GM23338 (cell line): Measurements from ENCODE around the gene ADGRL3. TPM values are rescaled to one million over a fixed set of nuclear protein-coding genes. Genes with fewer than 3 reads are reported as not detected.

Source experiments
- ATAC-seq: fragments of 200-7000 bp; cut with Tn5 transposase; 3 replicates; pipeline ENCODE4 v1.9.1; 2020
- DNase-seq: peaks from one replicate; pipeline ENCODE4 v3.0.0-alpha.2; 2015; ENCODE audit warnings: low spot score
- H2AFZ ChIP-seq: fragments of 200-600 bp; sonication (generic); 2 replicates; pipeline ENCODE4 v1.8.0; 2016; ENCODE audit warnings: antibody characterized with exemption, mild to moderate bottlenecking, moderate library complexity
- H3F3A ChIP-seq: fragments of 200-600 bp; sonication (generic); replicated peaks from 2 replicates; pipeline ENCODE4 v1.8.0; 2017; ENCODE audit warnings: antibody characterized with exemption, mixed run types, low read depth
- H3K27ac ChIP-seq: fragments of 200-600 bp; sonication (generic); 2 replicates; pipeline ENCODE4 v1.6.1; 2016; ENCODE audit warnings: low read depth
- H3K27me3 ChIP-seq: fragments of 200-600 bp; sonication (generic); 2 replicates; pipeline ENCODE4 v1.8.0; 2016; ENCODE audit warnings: mild to moderate bottlenecking, mixed run types, moderate library complexity; ENCODE audit not compliant: insufficient read depth
- H3K36me3 ChIP-seq: fragments of 200-600 bp; sonication (generic); 2 replicates; pipeline ENCODE4 v1.8.0; 2016; ENCODE audit warnings: mild to moderate bottlenecking; ENCODE audit not compliant: insufficient read depth
- H3K4me1 ChIP-seq: fragments of 200-600 bp; sonication (generic); 2 replicates; pipeline ENCODE4 v1.8.0; 2016; ENCODE audit warnings: mild to moderate bottlenecking, moderate library complexity; ENCODE audit not compliant: insufficient read depth
- H3K4me2 ChIP-seq: fragments of 200-600 bp; sonication (generic); 2 replicates; pipeline ENCODE4 v1.7.1; 2017; ENCODE audit warnings: mixed run types
- H3K4me3 ChIP-seq: fragments of 200-600 bp; sonication (generic); 2 replicates; pipeline ENCODE4 v1.6.1; 2016; ENCODE audit warnings: mixed run types
- H3K79me2 ChIP-seq: fragments of 200-600 bp; sonication (generic); replicated peaks from 2 replicates; pipeline ENCODE4 v1.8.0; 2017; ENCODE audit warnings: mild to moderate bottlenecking; ENCODE audit not compliant: insufficient read depth
- H3K9me2 ChIP-seq: fragments of 200-600 bp; sonication (generic); 2 replicates; pipeline ENCODE4 v1.8.0; 2017; ENCODE audit not compliant: insufficient read depth
- H4K20me1 ChIP-seq: fragments of 200-600 bp; sonication (generic); replicated peaks from 2 replicates; pipeline ENCODE4 v1.8.0; 2017; ENCODE audit warnings: mild to moderate bottlenecking; ENCODE audit not compliant: insufficient read depth
- H3K27ac Mint-ChIP-seq: 2 replicates; pipeline ENCODE4 v1.8.0; 2020; ENCODE audit warnings: inconsistent platforms, mild to moderate bottlenecking, moderate library complexity, mixed read lengths
- H3K27me3 Mint-ChIP-seq: 3 replicates; pipeline ENCODE4 v1.8.0; 2022; ENCODE audit warnings: low read depth, mild to moderate bottlenecking, moderate library complexity, mixed read lengths, inconsistent platforms; ENCODE audit not compliant: insufficient read depth, poor library complexity
- H3K36me3 Mint-ChIP-seq: 3 replicates; pipeline ENCODE4 v1.8.0; 2021; ENCODE audit warnings: low read depth, mild to moderate bottlenecking, inconsistent platforms, moderate library complexity, mixed read lengths
- H3K4me1 Mint-ChIP-seq: 3 replicates; pipeline ENCODE4 v1.8.0; 2020; ENCODE audit warnings: mild to moderate bottlenecking, inconsistent platforms, mixed read lengths
- H3K4me3 Mint-ChIP-seq: 3 replicates; pipeline ENCODE4 v1.8.0; 2021; ENCODE audit warnings: moderate library complexity, mild to moderate bottlenecking, inconsistent platforms, mixed read lengths
- H3K9me3 Mint-ChIP-seq: 3 replicates; pipeline ENCODE4 v1.8.0; 2020; ENCODE audit warnings: moderate library complexity, mild to moderate bottlenecking, inconsistent platforms, mixed read lengths
- CREB1 ChIP-seq: fragments of 250-450 bp; sonication (Bioruptor Pico); IDR thresholded peaks from 2 replicates; pipeline ENCODE4 v1.5.0; 2020; ENCODE audit warnings: low read depth, mild to moderate bottlenecking, moderate library complexity
- EZH2 ChIP-seq: fragments of 200-600 bp; sonication (generic); IDR thresholded peaks from one replicate; pipeline ENCODE4 v1.8.0; 2017; ENCODE audit warnings: antibody characterized with exemption, mild to moderate bottlenecking, low read depth; ENCODE audit not compliant: unreplicated experiment
- EZH2phosphoT487 ChIP-seq: fragments of 200-600 bp; sonication (generic); IDR thresholded peaks from one replicate; pipeline ENCODE4 v1.8.1; 2018; ENCODE audit warnings: antibody characterized with exemption; ENCODE audit not compliant: unreplicated experiment
- JUNB ChIP-seq: IDR thresholded peaks from one replicate; pipeline ENCODE4 v1.6.1; 2016; ENCODE audit warnings: antibody characterized with exemption; ENCODE audit not compliant: unreplicated experiment
- NANOG ChIP-seq: IDR thresholded peaks from 2 replicates; pipeline ENCODE4 v1.6.1; 2016; ENCODE audit warnings: antibody characterized with exemption, borderline replicate concordance
- POLR2AphosphoS5 ChIP-seq: IDR thresholded peaks from 2 replicates; pipeline ENCODE4 v1.6.1; 2016; ENCODE audit warnings: antibody characterized with exemption, low read depth
- STAT1 ChIP-seq: IDR thresholded peaks from one replicate; pipeline ENCODE4 v1.6.1; 2016; ENCODE audit warnings: antibody characterized with exemption; ENCODE audit not compliant: unreplicated experiment
- ZNF114 ChIP-seq: fragments of 250-450 bp; sonication (Bioruptor Pico); IDR thresholded peaks from 2 replicates; pipeline ENCODE4 v1.5.0; 2020; ENCODE audit warnings: mild to moderate bottlenecking, moderate library complexity
- ZNF331 ChIP-seq: fragments of 250-450 bp; sonication (Bioruptor Pico); IDR thresholded peaks from 2 replicates; pipeline ENCODE4 v1.5.0; 2020; ENCODE audit warnings: low read depth, mild to moderate bottlenecking, moderate library complexity
- polyA plus RNA-seq: library from polyadenylated mRNA; unstranded; fragments of >200 nt; fragmentation: Nextera tagmentation; extraction: Ambion mirVana; gene quantifications from 2 replicates; pipeline ENCODE4 v1.2.1, GENCODE V29; 2016
- total RNA-seq: library from RNA; depleted of rRNA; stranded (reverse); fragments of >200 nt; shearing (Covaris generic); gene quantifications from 2 replicates; pipeline ENCODE4 v1.2.3, GENCODE V29; 2014
- TF ChIP-seq, protein P1 (sequence below): fragments of 250-450 bp; sonication (Bioruptor Pico); IDR thresholded peaks from 2 replicates; pipeline ENCODE4 v1.5.0; 2020; ENCODE audit warnings: mild to moderate bottlenecking, moderate library complexity
- TF ChIP-seq, protein P2 (sequence below): IDR thresholded peaks from 2 replicates; pipeline ENCODE4 v1.6.1; 2016; ENCODE audit warnings: antibody characterized with exemption
- TF ChIP-seq, protein P3 (sequence below), 2 experiments: fragments of 200-600 bp in 1 of 2; sonication (generic) in 1 of 2; conservative IDR thresholded peaks; 2 replicates each; pipeline versions ENCODE4 v1.5.1 to v1.6.1; 2016 to 2017; ENCODE audit warnings: antibody characterized with exemption in 2 of 2, low read depth in 2 of 2, mild to moderate bottlenecking in 2 of 2, moderate library complexity in 1 of 2

Gene ADGRL3
- total and polyA plus RNA-seq, 2 experiments from 2014 or later: 9.7 to 16.5 TPM

DNA sequence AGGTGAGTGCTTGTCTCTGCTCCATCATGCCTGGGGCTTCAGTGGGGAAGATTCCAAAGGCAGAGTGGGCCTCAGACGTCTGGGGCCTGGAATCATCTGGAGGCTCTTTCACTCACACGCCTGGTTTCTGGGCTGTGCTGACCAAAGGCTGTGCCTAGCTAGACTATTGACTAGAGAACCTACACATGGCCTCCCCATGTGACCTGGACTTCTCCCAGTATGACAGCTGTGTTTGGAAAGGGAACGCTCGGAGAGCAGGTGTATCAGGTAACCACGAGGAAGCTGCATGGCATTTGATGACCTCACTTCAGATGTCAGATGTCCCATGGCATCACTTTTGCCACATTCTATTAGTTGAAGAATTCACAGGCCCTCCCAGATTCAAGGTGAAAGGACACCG is 51.0 kb downstream of the ADGRL3 start (continued):
- no peak for TF ChIP-seq STAT1
- TF ChIP-seq, protein P1, sequence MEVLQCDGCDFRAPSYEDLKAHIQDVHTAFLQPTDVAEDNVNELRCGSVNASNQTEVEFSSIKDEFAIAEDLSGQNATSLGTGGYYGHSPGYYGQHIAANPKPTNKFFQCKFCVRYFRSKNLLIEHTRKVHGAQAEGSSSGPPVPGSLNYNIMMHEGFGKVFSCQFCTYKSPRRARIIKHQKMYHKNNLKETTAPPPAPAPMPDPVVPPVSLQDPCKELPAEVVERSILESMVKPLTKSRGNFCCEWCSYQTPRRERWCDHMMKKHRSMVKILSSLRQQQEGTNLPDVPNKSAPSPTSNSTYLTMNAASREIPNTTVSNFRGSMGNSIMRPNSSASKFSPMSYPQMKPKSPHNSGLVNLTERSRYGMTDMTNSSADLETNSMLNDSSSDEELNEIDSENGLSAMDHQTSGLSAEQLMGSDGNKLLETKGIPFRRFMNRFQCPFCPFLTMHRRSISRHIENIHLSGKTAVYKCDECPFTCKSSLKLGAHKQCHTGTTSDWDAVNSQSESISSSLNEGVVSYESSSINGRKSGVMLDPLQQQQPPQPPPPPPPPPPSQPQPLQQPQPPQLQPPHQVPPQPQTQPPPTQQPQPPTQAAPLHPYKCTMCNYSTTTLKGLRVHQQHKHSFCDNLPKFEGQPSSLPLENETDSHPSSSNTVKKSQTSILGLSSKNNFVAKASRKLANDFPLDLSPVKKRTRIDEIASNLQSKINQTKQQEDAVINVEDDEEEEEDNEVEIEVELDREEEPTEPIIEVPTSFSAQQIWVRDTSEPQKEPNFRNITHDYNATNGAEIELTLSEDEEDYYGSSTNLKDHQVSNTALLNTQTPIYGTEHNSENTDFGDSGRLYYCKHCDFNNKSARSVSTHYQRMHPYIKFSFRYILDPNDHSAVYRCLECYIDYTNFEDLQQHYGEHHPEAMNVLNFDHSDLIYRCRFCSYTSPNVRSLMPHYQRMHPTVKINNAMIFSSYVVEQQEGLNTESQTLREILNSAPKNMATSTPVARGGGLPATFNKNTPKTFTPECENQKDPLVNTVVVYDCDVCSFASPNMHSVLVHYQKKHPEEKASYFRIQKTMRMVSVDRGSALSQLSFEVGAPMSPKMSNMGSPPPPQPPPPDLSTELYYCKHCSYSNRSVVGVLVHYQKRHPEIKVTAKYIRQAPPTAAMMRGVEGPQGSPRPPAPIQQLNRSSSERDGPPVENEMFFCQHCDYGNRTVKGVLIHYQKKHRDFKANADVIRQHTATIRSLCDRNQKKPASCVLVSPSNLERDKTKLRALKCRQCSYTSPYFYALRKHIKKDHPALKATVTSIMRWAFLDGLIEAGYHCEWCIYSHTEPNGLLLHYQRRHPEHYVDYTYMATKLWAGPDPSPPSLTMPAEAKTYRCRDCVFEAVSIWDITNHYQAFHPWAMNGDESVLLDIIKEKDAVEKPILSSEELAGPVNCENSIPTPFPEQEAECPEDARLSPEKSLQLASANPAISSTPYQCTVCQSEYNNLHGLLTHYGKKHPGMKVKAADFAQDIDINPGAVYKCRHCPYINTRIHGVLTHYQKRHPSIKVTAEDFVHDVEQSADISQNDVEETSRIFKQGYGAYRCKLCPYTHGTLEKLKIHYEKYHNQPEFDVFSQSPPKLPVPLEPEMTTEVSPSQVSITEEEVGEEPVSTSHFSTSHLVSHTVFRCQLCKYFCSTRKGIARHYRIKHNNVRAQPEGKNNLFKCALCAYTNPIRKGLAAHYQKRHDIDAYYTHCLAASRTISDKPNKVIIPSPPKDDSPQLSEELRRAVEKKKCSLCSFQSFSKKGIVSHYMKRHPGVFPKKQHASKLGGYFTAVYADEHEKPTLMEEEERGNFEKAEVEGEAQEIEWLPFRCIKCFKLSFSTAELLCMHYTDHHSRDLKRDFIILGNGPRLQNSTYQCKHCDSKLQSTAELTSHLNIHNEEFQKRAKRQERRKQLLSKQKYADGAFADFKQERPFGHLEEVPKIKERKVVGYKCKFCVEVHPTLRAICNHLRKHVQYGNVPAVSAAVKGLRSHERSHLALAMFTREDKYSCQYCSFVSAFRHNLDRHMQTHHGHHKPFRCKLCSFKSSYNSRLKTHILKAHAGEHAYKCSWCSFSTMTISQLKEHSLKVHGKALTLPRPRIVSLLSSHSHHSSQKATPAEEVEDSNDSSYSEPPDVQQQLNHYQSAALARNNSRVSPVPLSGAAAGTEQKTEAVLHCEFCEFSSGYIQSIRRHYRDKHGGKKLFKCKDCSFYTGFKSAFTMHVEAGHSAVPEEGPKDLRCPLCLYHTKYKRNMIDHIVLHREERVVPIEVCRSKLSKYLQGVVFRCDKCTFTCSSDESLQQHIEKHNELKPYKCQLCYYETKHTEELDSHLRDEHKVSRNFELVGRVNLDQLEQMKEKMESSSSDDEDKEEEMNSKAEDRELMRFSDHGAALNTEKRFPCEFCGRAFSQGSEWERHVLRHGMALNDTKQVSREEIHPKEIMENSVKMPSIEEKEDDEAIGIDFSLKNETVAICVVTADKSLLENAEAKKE (CRISPR knock-in tag): no peak
- TF ChIP-seq ZNF331 (CRISPR knock-in tag): no peak

DNA sequence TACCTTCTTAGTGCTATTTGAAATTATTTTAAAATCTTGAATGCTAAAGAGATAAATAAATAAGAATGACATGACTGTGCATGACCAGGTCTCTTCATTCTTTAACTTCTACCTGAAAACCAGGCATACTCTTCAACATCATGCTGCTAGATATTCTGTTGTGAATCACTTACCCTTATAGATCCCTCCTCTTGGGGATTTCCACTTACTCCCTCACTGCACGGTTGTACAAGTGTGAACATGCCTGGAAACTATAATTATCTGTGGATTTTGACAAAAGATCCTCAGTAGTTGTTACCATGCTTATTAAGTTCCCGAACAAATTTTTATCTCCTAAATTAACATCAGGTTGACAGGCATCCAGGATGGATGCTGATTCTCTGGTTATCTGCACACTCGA is 54.3 kb downstream of the ADGRL3 start:
- Histone ChIP-seq H3K4me2 (no peak overlapping the region), H3K79me2 (peaks cover 9% of the 10 kb centered on the region), H3K27ac (no peak overlapping the region), H3K4me3 (no peak overlapping the region), H3K4me1 (peaks cover 19% of the 10 kb centered on the region; the same call in 1 of the 2 replicates), H3F3A (no peaks in the 10 kb centered on the region), H2AFZ (no peak overlapping the region), H3K9me2 (no peaks in the 10 kb centered on the region), H3K27me3 (no peaks in the 10 kb centered on the region), H4K20me1 (no peaks in the 10 kb centered on the region), H3K36me3 (no peaks in the 10 kb centered on the region)
- Mint-ChIP-seq H3K4me1 (peaks cover 32% of the 10 kb centered on the region), H3K27me3 (no peaks in the 10 kb centered on the region), H3K9me3 (no peaks in the 10 kb centered on the region), H3K36me3 (0 out of 3 replicates have a peak, but pooled peaks cover 3% of the 10 kb centered on the region), H3K4me3 (no peak overlapping the region), H3K27ac (no peak overlapping the region)
- DNase-seq (no peak), ATAC-seq (no peak)
- no peak for TF ChIP-seq POLR2AphosphoS5
- TF ChIP-seq, protein P2, sequence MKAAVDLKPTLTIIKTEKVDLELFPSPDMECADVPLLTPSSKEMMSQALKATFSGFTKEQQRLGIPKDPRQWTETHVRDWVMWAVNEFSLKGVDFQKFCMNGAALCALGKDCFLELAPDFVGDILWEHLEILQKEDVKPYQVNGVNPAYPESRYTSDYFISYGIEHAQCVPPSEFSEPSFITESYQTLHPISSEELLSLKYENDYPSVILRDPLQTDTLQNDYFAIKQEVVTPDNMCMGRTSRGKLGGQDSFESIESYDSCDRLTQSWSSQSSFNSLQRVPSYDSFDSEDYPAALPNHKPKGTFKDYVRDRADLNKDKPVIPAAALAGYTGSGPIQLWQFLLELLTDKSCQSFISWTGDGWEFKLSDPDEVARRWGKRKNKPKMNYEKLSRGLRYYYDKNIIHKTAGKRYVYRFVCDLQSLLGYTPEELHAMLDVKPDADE: no peak
- no peak for TF ChIP-seq JUNB
- TF ChIP-seq, protein P3, sequence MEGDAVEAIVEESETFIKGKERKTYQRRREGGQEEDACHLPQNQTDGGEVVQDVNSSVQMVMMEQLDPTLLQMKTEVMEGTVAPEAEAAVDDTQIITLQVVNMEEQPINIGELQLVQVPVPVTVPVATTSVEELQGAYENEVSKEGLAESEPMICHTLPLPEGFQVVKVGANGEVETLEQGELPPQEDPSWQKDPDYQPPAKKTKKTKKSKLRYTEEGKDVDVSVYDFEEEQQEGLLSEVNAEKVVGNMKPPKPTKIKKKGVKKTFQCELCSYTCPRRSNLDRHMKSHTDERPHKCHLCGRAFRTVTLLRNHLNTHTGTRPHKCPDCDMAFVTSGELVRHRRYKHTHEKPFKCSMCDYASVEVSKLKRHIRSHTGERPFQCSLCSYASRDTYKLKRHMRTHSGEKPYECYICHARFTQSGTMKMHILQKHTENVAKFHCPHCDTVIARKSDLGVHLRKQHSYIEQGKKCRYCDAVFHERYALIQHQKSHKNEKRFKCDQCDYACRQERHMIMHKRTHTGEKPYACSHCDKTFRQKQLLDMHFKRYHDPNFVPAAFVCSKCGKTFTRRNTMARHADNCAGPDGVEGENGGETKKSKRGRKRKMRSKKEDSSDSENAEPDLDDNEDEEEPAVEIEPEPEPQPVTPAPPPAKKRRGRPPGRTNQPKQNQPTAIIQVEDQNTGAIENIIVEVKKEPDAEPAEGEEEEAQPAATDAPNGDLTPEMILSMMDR (conservative IDR thresholded peaks at IDR 0.05; ENCODE audit: low read depth in 2 of 2): no peak
- no peak for TF ChIP-seq ZNF114 (CRISPR knock-in tag)
- TF ChIP-seq ZNF331 (CRISPR knock-in tag): no peak
- TF ChIP-seq NANOG: no peak
- no peak for TF ChIP-seq EZH2phosphoT487
- TF ChIP-seq EZH2: no peak
- TF ChIP-seq CREB1 (CRISPR knock-in tag): no peak
